Stimulated activated naive CD8-positive, alpha-beta T cell treated with anti-CD3 and anti-CD28 coated beads, Interleukin-15, Interleukin-2, amounts not matched to agents 100 ng/mL and 50 ng/mL, for 24 hours (primary cell): ENCODE data around the gene FLT3LG.

Experiments
- H3K27ac Mint-ChIP-seq: one replicate; pipeline ENCODE4 v1.8.0; 2021; ENCODE audit warnings: mild to moderate bottlenecking, mixed read lengths
- H3K27me3 Mint-ChIP-seq: one replicate; pipeline ENCODE4 v1.8.0; 2021; ENCODE audit warnings: mixed read lengths
- H3K36me3 Mint-ChIP-seq: one replicate; pipeline ENCODE4 v1.8.0; 2021; ENCODE audit warnings: low read depth, mixed read lengths
- H3K4me1 Mint-ChIP-seq: one replicate; pipeline ENCODE4 v1.8.0; 2021; ENCODE audit warnings: low read depth, mixed read lengths
- H3K4me3 Mint-ChIP-seq: one replicate; pipeline ENCODE4 v1.8.0; 2021; ENCODE audit warnings: mild to moderate bottlenecking, mixed read lengths
- H3K9me3 Mint-ChIP-seq: one replicate; pipeline ENCODE4 v1.8.0; 2021; ENCODE audit warnings: mixed read lengths

The FLT3LG gene

DNA sequence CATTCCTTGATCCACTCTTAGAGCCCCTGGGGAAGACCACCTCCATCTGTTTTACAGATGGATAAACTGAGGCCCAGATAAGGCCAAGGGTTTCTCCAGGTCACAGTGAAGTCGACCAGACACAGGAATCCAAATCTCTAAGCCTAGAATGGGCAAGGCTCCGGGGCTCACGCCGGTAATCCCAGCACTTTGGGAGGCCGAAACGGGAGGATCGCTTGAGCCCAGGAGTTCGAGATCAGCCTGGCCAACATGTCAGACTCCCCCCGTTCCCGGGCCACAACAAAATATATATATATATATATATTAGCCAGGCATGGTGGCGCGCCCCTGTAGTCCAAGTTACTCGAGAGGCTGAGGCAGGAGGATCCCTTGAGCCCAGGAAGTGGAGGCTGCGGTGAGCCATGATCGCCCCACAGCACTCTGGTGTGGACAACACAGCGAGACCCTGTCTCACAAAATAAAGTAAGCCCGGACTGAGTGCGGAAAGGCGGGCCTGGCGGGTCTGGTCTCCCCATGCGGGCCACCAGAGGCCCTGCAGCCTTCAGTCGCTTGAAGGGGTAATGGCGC lies 12.8 kb downstream of the FLT3LG start:
- Mint-ChIP-seq H3K27me3 (peaks cover 6% of the 10 kb centered on the region), H3K4me1 (peaks cover 51% of the 10 kb centered on the region), H3K36me3 (peaks cover 63% of the 10 kb centered on the region), H3K27ac (peak overlapping the region; percentile 100), H3K4me3 (peak overlapping the region; percentile 100), H3K9me3 (no peaks in the 10 kb centered on the region)

DNA sequence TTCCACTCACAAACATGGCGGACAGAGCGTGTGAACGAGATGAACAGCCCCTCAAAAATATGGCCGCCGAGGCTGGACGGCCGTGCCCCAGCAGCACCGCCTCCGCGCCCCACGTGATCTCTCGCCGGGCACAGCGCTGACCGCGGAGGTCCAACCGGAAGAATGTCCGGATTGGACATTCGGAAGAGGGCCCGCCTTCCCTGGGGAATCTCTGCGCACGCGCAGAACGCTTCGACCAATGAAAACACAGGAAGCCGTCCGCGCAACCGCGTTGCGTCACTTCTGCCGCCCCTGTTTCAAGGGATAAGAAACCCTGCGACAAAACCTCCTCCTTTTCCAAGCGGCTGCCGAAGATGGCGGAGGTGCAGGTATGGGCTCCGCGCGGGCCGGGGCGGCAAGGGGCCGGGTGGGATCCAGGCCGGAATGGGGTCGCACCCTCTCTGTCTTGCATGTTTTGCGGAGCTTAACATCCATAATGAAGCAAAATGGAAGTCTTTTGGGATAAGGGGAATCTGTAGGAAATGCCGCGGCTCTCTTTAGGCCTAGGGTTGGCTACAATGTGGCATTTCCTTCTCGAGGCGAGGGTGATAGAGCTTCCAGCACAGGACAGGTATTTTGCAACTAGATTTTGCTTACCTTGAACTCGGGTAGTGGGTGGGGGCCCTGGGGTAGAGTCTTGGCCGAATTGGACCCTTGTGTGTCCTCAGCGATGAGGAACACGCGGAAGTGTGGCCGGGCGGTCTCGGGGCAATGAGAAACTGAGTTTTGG lies 13.4 kb downstream of the FLT3LG start, which contains the start of gene RPL13A:
RPL13A (plus strand) TSS at position 332 of the 769 bp plus-strand sequence; CDS start at position 354, 22 bp downstream.
- Mint-ChIP-seq H3K4me3 (peak within 1 kb of the TSS; percentile 100), H3K27ac (peak within 1 kb of the TSS; percentile 100), H3K27me3 (peaks cover 6% of the 10 kb centered on the region), H3K36me3 (peaks cover 69% of the 10 kb centered on the region), H3K4me1 (peaks cover 57% of the 10 kb centered on the region), H3K9me3 (no peaks in the 10 kb centered on the region)

DNA sequence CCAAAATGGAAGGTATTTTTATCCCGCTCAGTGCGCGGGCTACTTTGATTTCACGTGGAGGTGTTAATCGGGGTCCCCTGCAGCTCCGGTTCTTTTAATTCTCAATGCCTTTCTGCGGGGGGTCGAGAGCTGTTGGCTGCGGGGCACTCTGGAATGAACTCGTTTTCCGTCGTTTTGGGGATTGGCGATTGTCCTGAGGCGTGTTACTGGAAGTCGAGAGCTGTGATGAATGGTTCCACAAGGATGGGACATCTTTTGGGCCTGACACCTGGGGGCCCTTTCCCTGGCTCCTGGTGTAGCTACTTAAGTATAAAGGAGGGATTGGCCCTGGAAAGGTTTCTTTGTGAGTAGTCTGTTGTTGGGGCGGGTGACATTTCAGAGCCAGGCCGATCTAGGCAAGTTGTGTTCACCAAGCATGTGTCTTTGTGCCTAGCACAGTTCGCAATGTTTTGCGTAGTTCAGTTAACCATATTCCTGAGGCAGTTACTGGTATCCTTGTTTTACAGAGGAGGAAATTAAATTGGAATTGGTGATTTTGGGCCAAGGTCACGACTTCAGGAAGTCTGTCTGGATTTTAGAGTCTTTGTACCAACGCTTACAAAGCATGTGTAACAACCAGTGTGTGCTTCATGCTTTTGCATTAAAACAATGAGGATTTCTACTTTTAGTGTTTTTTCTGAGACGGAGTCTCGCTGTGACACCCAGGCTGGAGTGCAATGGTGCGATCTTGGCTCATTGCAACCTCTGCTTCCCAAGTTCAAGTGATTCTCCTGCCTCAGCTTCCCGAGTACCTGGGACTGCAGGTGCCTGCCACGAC lies 14.2 kb downstream of the FLT3LG start:
- Mint-ChIP-seq H3K4me3 (peak overlapping the region; percentile 100), H3K4me1 (peaks cover 63% of the 10 kb centered on the region), H3K9me3 (no peaks in the 10 kb centered on the region), H3K27ac (peak overlapping the region; percentile 100), H3K36me3 (peaks cover 75% of the 10 kb centered on the region), H3K27me3 (peaks cover 6% of the 10 kb centered on the region)

DNA sequence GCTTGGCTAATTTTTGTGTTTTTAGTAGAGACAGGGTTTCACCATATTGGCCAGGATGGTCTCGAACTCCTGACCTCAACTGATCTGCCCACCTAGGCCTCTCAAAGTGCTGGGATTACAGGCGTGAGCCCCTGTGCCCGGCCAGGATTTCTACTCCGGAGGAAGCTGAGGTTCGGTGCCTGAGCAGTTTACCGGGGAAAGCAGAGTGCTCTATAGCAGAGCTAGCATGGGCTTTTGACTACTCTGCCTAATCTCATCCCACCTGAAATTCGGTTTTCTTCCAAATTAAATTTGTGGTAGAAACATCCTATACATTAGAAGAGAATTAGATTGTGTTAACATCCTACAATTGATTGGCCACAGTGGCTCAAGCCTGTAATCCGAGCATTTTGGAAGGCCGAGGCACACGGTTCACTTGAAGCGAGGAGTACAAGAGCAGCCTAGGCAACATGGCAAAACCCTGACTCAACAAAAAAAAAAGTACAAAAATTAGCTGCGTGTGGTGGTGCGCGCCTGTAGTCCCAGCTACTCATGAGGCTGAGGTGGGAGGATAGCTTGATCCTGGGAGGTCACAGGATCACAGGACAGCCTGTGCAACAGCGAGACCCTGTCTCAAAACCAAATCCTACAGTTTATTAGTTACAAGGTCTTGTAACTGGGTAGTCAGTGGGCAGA lies 15.0 kb downstream of the FLT3LG start:
- peaks cover 6% of the 10 kb centered on the region for H3K27me3 Mint-ChIP-seq
- H3K4me3 Mint-ChIP-seq, result peak overlapping the region; percentile 100
- H3K27ac Mint-ChIP-seq, result peak overlapping the region; percentile 100
- H3K9me3 Mint-ChIP-seq, result no peaks in the 10 kb centered on the region
- peaks cover 61% of the 10 kb centered on the region for H3K4me1 Mint-ChIP-seq
- H3K36me3 Mint-ChIP-seq, result peaks cover 70% of the 10 kb centered on the region

DNA sequence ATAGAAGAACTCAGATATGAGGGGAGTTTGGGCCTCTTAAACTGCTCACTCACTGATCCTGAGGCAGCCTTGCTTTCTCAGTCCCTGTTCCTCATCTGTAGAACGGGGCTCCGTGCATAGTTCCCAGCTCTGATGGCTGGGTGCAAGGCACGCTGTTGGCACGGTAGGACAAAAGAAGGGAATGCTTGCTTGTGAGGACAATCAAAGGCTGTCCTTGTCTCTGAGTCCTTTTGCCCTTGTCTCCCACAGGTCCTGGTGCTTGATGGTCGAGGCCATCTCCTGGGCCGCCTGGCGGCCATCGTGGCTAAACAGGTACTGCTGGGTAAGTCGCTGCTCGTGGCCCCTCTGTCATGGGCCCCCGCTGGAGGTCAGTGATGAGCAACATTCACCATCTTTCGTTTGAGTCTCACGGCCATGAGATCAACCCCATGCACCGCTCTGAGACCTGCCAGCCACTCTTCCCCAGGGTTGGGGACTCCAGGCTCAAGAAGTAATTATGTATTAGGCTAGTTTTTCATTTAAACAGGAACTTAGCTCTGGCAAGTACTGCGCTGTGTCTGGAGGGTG lies 15.7 kb downstream of the FLT3LG start:
- peak overlapping the region; percentile 100 for H3K27ac Mint-ChIP-seq

DNA sequence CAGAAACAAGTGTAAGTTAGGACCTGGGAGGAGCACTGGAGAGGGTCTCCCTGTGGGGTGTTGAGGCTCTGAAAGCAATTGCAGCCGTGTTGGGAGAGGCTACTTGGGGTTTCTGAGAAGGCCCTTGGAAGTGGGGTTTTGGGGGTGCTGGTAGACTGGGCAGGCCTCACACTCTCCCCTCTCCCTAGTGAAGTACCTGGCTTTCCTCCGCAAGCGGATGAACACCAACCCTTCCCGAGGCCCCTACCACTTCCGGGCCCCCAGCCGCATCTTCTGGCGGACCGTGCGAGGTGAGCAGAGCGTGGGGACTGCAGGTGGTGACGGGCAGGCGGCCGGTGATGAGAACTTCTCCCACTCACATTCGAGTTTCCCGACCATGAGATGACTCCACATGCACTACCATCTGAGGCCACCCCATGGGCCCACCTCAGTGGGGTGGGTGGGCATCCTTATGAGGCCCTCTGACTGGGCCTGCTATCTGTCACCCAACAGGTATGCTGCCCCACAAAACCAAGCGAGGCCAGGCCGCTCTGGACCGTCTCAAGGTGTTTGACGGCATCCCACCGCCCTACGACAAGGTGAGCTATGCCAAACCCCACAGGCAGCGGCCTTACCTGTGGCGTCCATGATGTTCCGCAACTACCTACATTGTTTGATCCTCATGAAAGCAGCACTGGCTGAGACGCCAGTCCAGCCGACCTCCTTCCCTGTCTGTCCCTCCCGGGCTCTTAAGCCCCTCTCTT lies 16.4 kb downstream of the FLT3LG start:
- Mint-ChIP-seq H3K4me1 (peaks cover 66% of the 10 kb centered on the region), H3K27me3 (peaks cover 6% of the 10 kb centered on the region), H3K27ac (peak overlapping the region; percentile 100), H3K4me3 (peak overlapping the region; percentile 100), H3K36me3 (peaks cover 69% of the 10 kb centered on the region), H3K9me3 (no peaks in the 10 kb centered on the region)

More for the DNA sequence above, 15.7 kb downstream of the FLT3LG start:
- Mint-ChIP-seq H3K4me3 (peak overlapping the region; percentile 100), H3K9me3 (no peaks in the 10 kb centered on the region), H3K27me3 (peaks cover 6% of the 10 kb centered on the region), H3K4me1 (peaks cover 61% of the 10 kb centered on the region), H3K36me3 (peaks cover 70% of the 10 kb centered on the region)

DNA sequence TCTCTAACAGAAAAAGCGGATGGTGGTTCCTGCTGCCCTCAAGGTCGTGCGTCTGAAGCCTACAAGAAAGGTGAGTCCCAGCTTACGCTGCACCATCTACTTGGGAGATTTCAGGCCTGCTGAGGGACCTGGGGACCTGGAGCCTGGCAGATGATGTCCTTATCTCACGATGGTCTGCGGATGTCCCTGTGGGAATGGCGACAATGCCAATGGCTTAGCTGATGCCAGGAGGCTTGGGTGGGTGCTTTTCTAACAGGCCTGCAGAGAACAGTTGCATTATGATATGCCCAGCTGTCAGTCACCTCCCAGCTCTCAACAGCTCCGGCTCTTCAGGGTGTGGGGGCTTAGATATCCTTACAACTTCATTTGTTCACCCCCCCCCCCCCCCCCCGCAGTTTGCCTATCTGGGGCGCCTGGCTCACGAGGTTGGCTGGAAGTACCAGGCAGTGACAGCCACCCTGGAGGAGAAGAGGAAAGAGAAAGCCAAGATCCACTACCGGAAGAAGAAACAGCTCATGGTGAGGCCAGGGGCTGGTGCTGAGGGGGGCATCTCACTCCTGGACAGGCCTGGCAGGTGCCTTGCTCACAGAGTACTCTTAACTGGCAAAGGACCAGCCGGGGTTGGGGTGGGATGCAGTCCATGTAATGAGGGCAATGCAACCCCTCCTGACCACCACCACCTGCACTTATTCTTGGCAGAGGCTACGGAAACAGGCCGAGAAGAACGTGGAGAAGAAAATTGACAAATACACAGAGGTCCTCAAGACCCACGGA lies 17.2 kb downstream of the FLT3LG start:
- peak overlapping the region; percentile 100 for H3K4me3 Mint-ChIP-seq
- H3K27me3 Mint-ChIP-seq, result peaks cover 6% of the 10 kb centered on the region
- no peaks in the 10 kb centered on the region for H3K9me3 Mint-ChIP-seq
- H3K27ac Mint-ChIP-seq, result peak overlapping the region; percentile 100
- H3K4me1 Mint-ChIP-seq, result peaks cover 68% of the 10 kb centered on the region
- peaks cover 62% of the 10 kb centered on the region for H3K36me3 Mint-ChIP-seq

DNA sequence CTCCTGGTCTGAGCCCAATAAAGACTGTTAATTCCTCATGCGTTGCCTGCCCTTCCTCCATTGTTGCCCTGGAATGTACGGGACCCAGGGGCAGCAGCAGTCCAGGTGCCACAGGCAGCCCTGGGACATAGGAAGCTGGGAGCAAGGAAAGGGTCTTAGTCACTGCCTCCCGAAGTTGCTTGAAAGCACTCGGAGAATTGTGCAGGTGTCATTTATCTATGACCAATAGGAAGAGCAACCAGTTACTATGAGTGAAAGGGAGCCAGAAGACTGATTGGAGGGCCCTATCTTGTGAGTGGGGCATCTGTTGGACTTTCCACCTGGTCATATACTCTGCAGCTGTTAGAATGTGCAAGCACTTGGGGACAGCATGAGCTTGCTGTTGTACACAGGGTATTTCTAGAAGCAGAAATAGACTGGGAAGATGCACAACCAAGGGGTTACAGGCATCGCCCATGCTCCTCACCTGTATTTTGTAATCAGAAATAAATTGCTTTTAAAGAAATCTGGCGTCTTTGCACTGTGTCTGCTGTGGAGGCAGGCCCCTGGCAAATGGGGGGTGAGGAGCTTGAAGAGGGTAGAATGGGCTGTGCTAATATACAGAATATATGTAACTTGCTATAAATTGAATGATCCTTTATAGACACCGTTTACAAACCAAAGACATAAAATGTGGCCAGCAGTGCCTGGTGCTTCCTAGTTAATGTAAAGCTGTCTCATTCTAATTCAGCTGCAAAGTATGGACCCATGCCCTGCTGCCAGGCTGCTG lies 18.0 kb downstream of the FLT3LG start:
- H3K4me3 Mint-ChIP-seq, result peak overlapping the region; percentile 60
- peaks cover 66% of the 10 kb centered on the region for H3K4me1 Mint-ChIP-seq
- H3K36me3 Mint-ChIP-seq, result peaks cover 65% of the 10 kb centered on the region
- H3K9me3 Mint-ChIP-seq, result no peaks in the 10 kb centered on the region
- H3K27ac Mint-ChIP-seq, result peak overlapping the region; percentile 100
- H3K27me3 Mint-ChIP-seq, result peaks cover 6% of the 10 kb centered on the region

DNA sequence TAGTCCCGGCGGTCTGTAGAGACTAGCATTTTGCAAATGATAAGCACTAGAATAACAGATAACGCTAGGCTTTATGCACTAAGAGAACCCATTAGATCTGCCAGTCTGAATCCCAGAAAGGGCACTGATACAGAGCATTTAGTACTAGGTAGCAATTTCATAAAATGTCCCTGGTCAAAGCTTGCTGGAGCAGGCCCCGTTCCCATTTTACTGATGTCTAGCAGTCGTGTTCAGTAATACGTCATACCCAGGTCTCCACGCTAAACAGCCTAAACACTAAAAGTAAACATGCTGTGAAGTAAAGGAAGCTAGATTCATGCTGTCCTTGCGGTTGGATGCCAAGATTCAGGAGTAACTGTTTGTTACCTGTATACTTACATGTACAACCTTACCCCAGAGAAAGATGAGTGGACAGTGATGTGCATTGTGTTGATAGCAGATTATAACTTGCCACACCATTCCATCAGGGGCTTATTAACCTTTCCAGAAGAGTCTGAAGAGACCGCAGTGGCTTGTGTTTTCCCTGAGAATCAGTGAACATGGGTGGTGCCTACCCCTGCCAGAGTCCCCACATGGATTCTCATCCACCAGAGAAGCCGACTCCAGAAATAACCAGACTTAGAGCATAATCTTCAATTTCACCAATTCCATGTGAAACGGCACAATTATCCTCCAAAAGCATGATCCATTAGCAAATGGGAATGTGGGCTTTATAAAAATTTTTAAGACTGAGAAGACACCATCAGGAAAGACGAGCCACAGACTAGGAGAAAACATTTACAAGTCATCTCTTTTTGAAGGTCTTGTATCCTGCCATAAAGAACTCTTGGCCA lies 18.8 kb downstream of the FLT3LG start:
- H3K27ac Mint-ChIP-seq, result peak overlapping the region; percentile 100
- H3K4me3 Mint-ChIP-seq, result peak overlapping the region; percentile 60
- H3K36me3 Mint-ChIP-seq, result peaks cover 65% of the 10 kb centered on the region
- H3K27me3 Mint-ChIP-seq, result no peaks in the 10 kb centered on the region
- no peaks in the 10 kb centered on the region for H3K9me3 Mint-ChIP-seq
- H3K4me1 Mint-ChIP-seq, result peaks cover 65% of the 10 kb centered on the region

DNA sequence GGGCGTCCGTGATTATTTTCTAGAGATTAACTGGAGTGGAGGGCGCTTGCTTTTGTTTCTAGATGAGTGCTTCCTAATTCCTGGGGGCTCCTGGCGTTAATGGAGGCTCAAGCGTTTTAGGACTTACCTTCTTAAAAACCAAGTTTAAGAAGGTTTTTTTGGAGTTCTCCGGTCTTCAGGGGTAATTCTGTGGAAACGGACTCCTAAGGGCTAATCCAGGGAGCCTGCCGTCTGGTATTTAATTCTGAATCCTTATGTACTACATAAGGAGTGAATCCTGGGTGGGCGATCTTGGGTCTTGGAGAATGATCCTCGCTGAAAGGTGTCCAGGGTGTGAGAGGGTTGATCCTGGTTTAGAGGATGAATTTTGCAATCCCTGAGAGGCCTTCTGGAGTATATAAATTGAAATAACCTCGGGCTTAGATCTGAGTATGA lies 22.6 kb downstream of the FLT3LG start:
- no peaks in the 10 kb centered on the region for H3K9me3 Mint-ChIP-seq
- peaks cover 55% of the 10 kb centered on the region for H3K36me3 Mint-ChIP-seq
- H3K4me3 Mint-ChIP-seq, result peak overlapping the region; percentile 98
- no peaks in the 10 kb centered on the region for H3K27me3 Mint-ChIP-seq
- peak overlapping the region; percentile 100 for H3K27ac Mint-ChIP-seq
- peaks cover 65% of the 10 kb centered on the region for H3K4me1 Mint-ChIP-seq

DNA sequence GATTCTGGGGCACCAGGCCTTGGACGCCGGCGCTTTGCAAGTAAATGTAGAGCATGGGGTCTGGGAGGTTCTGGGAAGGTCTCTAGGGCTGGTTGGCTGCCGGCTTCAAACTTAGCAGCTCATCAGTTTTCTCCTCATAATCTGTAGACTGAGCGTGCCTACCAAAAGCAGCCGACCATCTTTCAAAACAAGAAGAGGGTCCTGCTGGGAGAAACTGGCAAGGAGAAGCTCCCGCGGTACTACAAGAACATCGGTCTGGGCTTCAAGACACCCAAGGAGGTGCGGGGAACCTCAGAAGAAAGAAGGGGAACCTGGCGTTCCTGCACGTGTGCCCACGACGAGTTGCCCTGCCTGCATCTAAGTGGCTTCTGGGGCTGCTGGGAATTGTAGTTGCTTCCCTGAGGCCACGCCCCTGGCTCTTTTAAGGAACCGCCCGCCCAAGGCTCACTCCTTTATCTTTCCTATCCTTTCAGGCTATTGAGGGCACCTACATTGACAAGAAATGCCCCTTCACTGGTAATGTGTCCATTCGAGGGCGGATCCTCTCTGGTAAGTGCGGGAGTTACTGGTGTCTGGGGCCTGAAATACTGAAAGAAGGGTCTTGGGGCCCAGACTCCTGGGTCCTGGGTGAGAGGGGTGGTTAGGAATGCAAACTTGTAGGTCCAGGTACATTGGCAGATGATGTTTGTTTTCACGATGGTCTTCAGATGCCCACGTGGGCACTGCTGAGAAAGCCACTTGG lies 23.2 kb downstream of the FLT3LG start:
- Mint-ChIP-seq H3K36me3 (peaks cover 49% of the 10 kb centered on the region), H3K27me3 (no peaks in the 10 kb centered on the region), H3K4me3 (peak overlapping the region; percentile 98), H3K4me1 (peaks cover 63% of the 10 kb centered on the region), H3K9me3 (no peaks in the 10 kb centered on the region), H3K27ac (peak overlapping the region; percentile 100)
